Measurements from ENCODE around the gene PCIF1.

PCIF1 gene

DNA sequence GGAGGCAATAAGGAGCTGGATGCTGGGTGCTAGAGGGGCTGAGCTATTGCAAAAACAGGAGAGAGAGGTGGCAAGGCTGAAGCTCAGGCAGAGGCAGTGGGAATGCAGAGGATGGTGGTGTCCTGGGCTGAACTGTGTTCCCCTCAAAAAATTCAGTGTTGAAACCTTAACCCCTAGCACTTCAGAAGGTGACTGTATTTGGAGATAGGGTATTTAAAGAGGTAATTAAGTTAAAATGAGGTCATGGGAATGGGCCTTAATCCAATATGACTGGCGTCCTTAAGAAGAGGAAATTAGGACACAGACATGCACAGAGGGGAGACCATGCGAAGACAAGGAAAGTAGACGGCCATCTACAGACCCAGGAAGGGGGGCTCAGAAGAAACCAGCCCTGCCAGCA lies 62.7 kb downstream of the PCIF1 start:
- no peak for DNase-seq

Measured in NCI-H345 (cell line).